GM19395 (cell line): ENCODE data around the gene KRT26.
"Not testable (repeated sequence)": the region's sequence is repeated elsewhere in the genome, so short reads cannot be mapped to it uniquely, and the experiment has no call there.

Experiments
- ATAC-seq: cut with Tn5 transposase; IDR thresholded peaks from one replicate; pipeline ENCODE4 v1.9.1; 2021; ENCODE audit warnings: mild to moderate bottlenecking, moderate library complexity; ENCODE audit not compliant: unreplicated experiment

KRT26 gene

GRCh38 chr17:40795019-40795667, 23.1 kb upstream of the KRT26 start:
- ATAC-seq: no peak

- ATAC-seq: no peak
Observed at GRCh38 chr17:40794466-40794865, 22.5 kb upstream of the KRT26 start.

GRCh38 chr17:40793832-40794231, 21.8 kb upstream of the KRT26 start:
- ATAC-seq: no peak

- ATAC-seq: no peak
Observed at GRCh38 chr17:40791787-40792436, 19.9 kb upstream of the KRT26 start.

- no peak for ATAC-seq
Observed at GRCh38 chr17:40791111-40791510, 19.1 kb upstream of the KRT26 start.

GRCh38 chr17:40782450-40782849, 10.4 kb upstream of the KRT26 start, which contains the start of gene KRT27:
Gene KRT27 (minus strand): TSS chr17:40782550. CDS start chr17:40782493, 57 bp downstream.
- no peak for ATAC-seq

- no peak for ATAC-seq
Observed at GRCh38 chr17:40779181-40779909, 7.3 kb upstream of the KRT26 start.

GRCh38 chr17:40778461-40778860, 6.5 kb upstream of the KRT26 start:
- no peak for ATAC-seq

GRCh38 chr17:40777971-40778370, 6.0 kb upstream of the KRT26 start:
- ATAC-seq: no peak

GRCh38 chr17:40777459-40777858, 5.5 kb upstream of the KRT26 start:
- ATAC-seq: no peak

- no peak for ATAC-seq
Observed at GRCh38 chr17:40775945-40776344, 3.9 kb upstream of the KRT26 start.

- no peak for ATAC-seq
Observed at GRCh38 chr17:40765657-40766056, 6.3 kb downstream of the KRT26 start.

GRCh38 chr17:40763752-40764151, 8.2 kb downstream of the KRT26 start:
- ATAC-seq: no peak

- no peak for ATAC-seq
Observed at GRCh38 chr17:40760105-40761016, 11.6 kb downstream of the KRT26 start.

- no peak for ATAC-seq
Observed at GRCh38 chr17:40755231-40755630, 16.8 kb downstream of the KRT26 start, which contains the start of gene KRT25. Gene KRT25 (minus strand): TSS chr17:40755331. CDS start chr17:40755271, 60 bp downstream.

GRCh38 chr17:40753804-40754203, 18.2 kb downstream of the KRT26 start:
- no peak for ATAC-seq

- ATAC-seq: no peak
Observed at GRCh38 chr17:40751065-40751464, 20.9 kb downstream of the KRT26 start.

- no peak for ATAC-seq
Observed at GRCh38 chr17:40750391-40750790, 21.6 kb downstream of the KRT26 start.

- ATAC-seq: not testable (repeated sequence)
Observed at GRCh38 chr17:40748666-40749065, 23.3 kb downstream of the KRT26 start.

GRCh38 chr17:40738553-40738952, 33.4 kb downstream of the KRT26 start:
- ATAC-seq: no peak

- no peak for ATAC-seq
Observed at GRCh38 chr17:40735016-40735415, 37.0 kb downstream of the KRT26 start.
